HG03045 (cell line): ENCODE data around the gene UBTD1.
"Not testable (repeated sequence)": the region's sequence is repeated elsewhere in the genome, so short reads cannot be mapped to it uniquely, and the experiment has no call there.

ENCODE experiments used
- ATAC-seq: cut with Tn5 transposase; IDR thresholded peaks from one replicate; pipeline ENCODE4 v1.9.1; 2021; ENCODE audit warnings: mild to moderate bottlenecking, moderate library complexity; ENCODE audit not compliant: unreplicated experiment

The UBTD1 gene

GRCh38 chr10:97555541-97555940, 56.8 kb downstream of the UBTD1 start:
- ATAC-seq: not testable (repeated sequence)

GRCh38 chr10:97560731-97561381, 62.1 kb downstream of the UBTD1 start:
- ATAC-seq: not testable (repeated sequence)

GRCh38 chr10:97561386-97562077, 62.8 kb downstream of the UBTD1 start:
- not testable (repeated sequence) for ATAC-seq

- not testable (repeated sequence) for ATAC-seq
Observed at GRCh38 chr10:97562329-97562728, 63.6 kb downstream of the UBTD1 start.

- ATAC-seq: no peak
Observed at GRCh38 chr10:97563337-97563736, 64.6 kb downstream of the UBTD1 start.

DNA sequence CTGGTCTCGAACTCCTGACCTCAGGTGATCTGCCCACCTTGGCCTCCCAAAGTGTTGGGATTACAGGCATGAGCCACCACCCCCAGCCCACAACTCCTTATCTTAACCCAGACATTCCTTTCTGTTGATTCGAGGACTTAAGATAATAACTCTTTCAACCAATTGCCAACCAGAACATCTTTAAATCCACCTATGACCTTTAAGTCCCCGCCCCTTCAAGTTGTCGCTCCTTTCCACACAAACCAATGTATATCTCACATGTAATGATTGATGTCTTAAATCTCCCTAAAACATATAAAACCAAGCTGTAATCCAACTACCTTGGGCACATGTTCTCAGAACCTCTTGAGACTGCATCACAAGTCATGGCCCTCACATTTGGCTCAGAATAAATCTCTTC, 66.1 kb downstream of the UBTD1 start:
- no peak for ATAC-seq

DNA sequence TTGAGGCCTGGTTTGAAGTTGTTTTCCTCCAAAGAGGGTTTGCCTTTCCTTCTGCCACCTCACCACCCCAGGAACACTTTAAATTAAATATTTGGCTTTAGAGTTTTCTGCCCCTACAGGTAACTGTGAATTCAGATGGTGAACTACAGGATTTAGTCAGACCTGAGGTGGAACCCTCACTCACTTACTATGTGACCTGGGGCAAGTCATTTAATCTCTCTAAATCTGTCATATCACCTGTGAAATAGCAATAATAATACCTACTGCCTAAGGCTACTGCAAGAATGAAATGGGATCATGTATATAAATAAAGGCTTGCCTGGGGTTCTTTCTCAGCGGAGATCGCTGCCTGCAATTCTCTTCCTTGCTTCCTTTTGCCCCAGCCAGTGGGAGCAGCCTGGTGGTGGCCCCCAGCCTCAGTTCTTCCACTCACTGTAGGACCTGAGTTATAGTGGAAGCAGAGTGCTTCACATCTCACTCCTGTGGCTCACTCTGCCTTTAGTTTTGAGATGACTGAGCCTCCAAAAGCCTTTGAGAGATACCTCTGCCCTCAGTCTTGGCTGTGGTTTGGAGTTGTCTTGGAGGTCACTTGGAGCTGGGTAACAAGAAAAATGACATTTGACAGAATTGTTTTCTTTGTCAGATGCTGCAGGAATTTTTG, 67.7 kb downstream of the UBTD1 start:
- ATAC-seq: no peak

- ATAC-seq: no peak
Observed at GRCh38 chr10:97567891-97568290, 69.2 kb downstream of the UBTD1 start.

DNA sequence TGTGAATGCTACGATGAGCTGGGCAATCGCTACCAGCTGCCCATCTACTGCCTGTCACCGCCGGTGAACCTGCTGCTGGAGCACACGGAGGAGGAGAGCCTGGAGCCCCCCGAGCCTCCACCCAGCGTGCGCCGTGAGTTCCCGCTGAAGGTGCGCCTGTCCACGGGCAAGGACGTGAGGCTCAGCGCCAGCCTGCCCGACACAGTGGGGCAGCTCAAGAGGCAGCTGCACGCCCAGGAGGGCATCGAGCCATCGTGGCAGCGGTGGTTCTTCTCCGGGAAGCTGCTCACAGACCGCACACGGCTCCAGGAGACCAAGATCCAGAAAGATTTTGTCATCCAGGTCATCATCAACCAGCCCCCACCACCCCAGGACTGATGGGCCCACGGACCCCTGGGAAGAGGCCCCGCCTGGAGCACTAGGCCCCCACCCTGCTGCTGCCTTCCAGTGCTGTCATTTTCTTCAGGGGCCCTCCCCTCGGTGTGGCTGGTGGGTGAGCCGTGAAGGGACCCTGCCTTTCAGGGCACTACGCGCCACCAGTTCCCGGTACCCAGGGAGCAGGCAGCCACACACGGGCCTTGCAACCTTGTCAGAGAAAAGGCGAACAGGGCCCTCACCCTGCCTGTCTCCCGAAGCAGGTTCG, 71.5 kb downstream of the UBTD1 start:
- no peak for ATAC-seq

- ATAC-seq: no peak
Observed at GRCh38 chr10:97570789-97571471, 72.2 kb downstream of the UBTD1 start.

DNA sequence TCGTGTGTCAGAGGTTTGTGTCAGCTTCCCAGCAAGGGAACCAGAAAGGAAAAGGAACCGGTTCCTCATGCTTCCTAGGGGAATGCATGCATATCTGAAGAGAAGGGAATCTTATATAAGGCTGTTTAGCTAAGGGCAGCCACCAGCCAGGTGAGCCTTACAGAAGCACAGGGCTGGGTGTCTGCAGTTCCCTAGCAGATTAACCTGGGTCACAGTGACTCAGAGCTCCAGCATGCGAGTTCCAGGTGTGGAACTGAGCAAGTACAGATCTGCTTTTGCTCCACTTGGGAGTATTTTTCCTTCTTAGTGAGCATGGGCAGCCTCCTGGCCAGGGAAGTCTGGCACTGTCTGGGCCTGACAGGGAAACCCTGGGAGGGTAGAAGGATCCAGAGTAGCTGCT, 72.9 kb downstream of the UBTD1 start:
- no peak for ATAC-seq

- ATAC-seq: no peak
Observed at GRCh38 chr10:97572214-97572989, 73.7 kb downstream of the UBTD1 start, which contains the start of gene ANKRD2. ANKRD2 (plus strand) TSS chr10:97572779; CDS start chr10:97572789, 10 bp downstream.

- no peak for ATAC-seq
Observed at GRCh38 chr10:97573021-97573420, 74.3 kb downstream of the UBTD1 start.

DNA sequence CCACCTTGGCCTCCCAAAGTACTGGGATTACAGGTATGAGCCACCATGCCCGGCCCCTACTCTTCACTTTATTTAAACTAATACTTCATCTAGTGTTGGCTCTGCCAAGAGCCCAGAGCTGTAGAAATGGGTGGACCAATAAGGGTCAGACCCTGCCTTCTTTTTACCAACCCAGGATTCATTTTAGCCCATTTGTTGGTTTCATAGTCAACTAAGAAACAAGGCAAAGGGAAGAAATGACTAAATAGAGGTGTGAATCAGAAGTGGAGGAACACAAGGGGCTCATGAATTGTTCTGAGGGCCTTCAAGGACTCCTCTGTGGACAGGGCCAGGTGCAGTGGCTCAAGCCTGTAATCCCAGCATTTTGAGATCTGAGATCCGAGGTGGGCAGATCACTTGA, 74.9 kb downstream of the UBTD1 start:
- no peak for ATAC-seq

GRCh38 chr10:97574374-97575126, 75.8 kb downstream of the UBTD1 start:
- ATAC-seq: no peak

GRCh38 chr10:97575127-97575668, 76.5 kb downstream of the UBTD1 start:
- ATAC-seq: no peak

GRCh38 chr10:97576487-97576886, 77.8 kb downstream of the UBTD1 start:
- not testable (repeated sequence) for ATAC-seq

DNA sequence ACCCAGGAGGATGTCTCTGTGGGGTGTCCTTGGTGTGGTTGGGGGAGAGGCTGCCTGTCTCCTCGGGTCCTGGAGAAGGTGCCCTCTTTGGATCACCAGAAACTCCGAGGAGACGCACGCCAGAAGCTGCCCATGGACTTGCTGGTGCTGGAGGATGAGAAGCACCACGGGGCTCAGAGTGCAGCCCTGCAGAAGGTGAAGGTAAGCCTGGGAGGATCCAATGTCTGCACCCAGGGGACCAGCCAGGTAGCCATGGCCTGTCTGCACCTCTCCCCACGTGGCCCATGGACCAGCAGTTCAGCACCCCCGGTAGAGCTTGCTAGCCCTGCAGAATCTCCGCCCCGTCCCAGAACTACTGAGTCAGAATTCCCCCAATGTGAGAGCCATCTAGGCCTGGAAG, 79.0 kb downstream of the UBTD1 start:
- no peak for ATAC-seq

GRCh38 chr10:97578171-97578844, 79.6 kb downstream of the UBTD1 start:
- ATAC-seq: no peak
